ENCODE data around the gene ALKAL2. TPM values are rescaled to one million over a fixed set of nuclear protein-coding genes. Genes with fewer than 3 reads are reported as not detected.

The ALKAL2 gene
- total and polyA plus RNA-seq, 10 of the 15 experiments (the other 5 are each of a cell fraction or from before 2014, with no cell fraction given) = 0.11 to 0.29 (median 0.11) TPM; not detected in 7

GRCh38 chr2:234421-234820 lies 53.5 kb downstream of the ALKAL2 start:
- H3K36me3 ChIP-seq (ENCODE audit: control insufficient read depth in 2 of 2, insufficient read depth in 2 of 2, low read length in 1 of 2) = no peaks in the 10 kb centered on the region
- no peak overlapping the region for H3K4me2 ChIP-seq (ENCODE audit: control insufficient read depth, insufficient read depth)
- FAIRE-seq (no peak), ATAC-seq (no peak), DNase-seq (ENCODE audit: low read depth, low spot score) (no peak)
- CTCF ChIA-PET = interaction anchor here (0.8 kb wide), 1 partner anchor 15 kb away, joined by 4 read pairs; no protein-coding TSS in a partner anchor
- H3K27ac ChIP-seq (ENCODE audit: control insufficient read depth, insufficient read depth) = no peak overlapping the region
- BruUV-seq (replicated peaks) = no TSS peak
- no peaks in the 10 kb centered on the region for H3K4me1 ChIP-seq (ENCODE audit: control insufficient read depth, insufficient read depth, low read length)
- H3K4me3 ChIP-seq = no peak overlapping the region
- H3K9ac ChIP-seq (ENCODE audit: control insufficient read depth, insufficient read depth, low read length) = no peak overlapping the region
- POLR2A ChIA-PET = no interaction called here
- TF ChIP-seq POLR2AphosphoS5 (IDR thresholded peaks at IDR 0.05; ENCODE audit: low read length) = no peak
- TF ChIP-seq STAT3 (IDR thresholded peaks at IDR 0.05; ENCODE audit: low read depth, low read length) = no peak
- TF ChIP-seq TCF3 (IDR thresholded peaks at IDR 0.05; ENCODE audit: borderline replicate concordance, insufficient read depth, low read depth, low read length) = no peak
- TF ChIP-seq SPI1 (IDR thresholded peaks at IDR 0.05; ENCODE audit: borderline replicate concordance, insufficient read depth, low read depth, low read length) = no peak
- WGBS (ENCODE audit: insufficient coverage, insufficient replicate concordance, low lambda C conversion rate, missing lambda C conversion rate) = 81% methylated on average over 4 of the region's 4 CpGs
- H3K79me2 ChIP-seq (ENCODE audit: control insufficient read depth, insufficient read depth, low read length) = no peaks in the 10 kb centered on the region
- no peaks in the 10 kb centered on the region for H3K27me3 ChIP-seq (replicated peaks in 1 of 2; ENCODE audit: control insufficient read depth in 2 of 2, insufficient read depth in 2 of 2, low read length in 1 of 2)
- H2AFZ ChIP-seq (ENCODE audit: control insufficient read depth, low read depth, low read length) = no peak overlapping the region
- RAD21 ChIA-PET (ENCODE audit: unreplicated experiment) = no interaction called here
- SMC1A ChIA-PET (ENCODE audit: uncharacterized antibody, unreplicated experiment) = no interaction called here
- intact Hi-C loops (cut with micrococcal nuclease; ENCODE audit: unreplicated experiment) = no loop called here
- in situ Hi-C loops (cut with MboI) = no loop called here
- no peaks in the 10 kb centered on the region for H3K9me3 ChIP-seq (replicated peaks; ENCODE audit: control insufficient read depth, insufficient read depth, low read length)
- H4K20me1 ChIP-seq (ENCODE audit: control insufficient read depth, insufficient read depth) = no peaks in the 10 kb centered on the region

- CTCF ChIA-PET = interaction anchor here (1.1 to 2.1 kb wide), 2 partner anchors 8 to 13 kb away, joined by 3 to 8 read pairs; no protein-coding TSS in a partner anchor
- in situ Hi-C loops (cut with MboI) = no loop called here
- TF ChIP-seq ZNF217 (IDR thresholded peaks at IDR 0.05) (no peak), CHD2 (IDR thresholded peaks at IDR 0.05; ENCODE audit: borderline replicate concordance, low read depth, low read length) (no peak), LARP7 (IDR thresholded peaks at IDR 0.05) (no peak), EZH2 (IDR thresholded peaks at IDR 0.05; ENCODE audit: borderline replicate concordance, control insufficient read depth, low read depth, low read length) (no peak), IKZF2 (IDR thresholded peaks at IDR 0.05) (no peak), MYC (IDR thresholded peaks at IDR 0.05; ENCODE audit: insufficient read depth, insufficient read length, insufficient replicate concordance, low read length, severe bottlenecking) (no peak), KDM1A (IDR thresholded peaks at IDR 0.05; ENCODE audit: borderline replicate concordance) (no peak), POU2F2 (IDR thresholded peaks at IDR 0.05; ENCODE audit: borderline replicate concordance, low read depth, low read length) (no peak), E2F4 (IDR thresholded peaks at IDR 0.05; ENCODE audit: low read depth, low read length) (no peak), KAT2A (conservative IDR thresholded peaks at IDR 0.05; ENCODE audit: control insufficient read depth, low read depth, low read length) (no peak), TCF3 (IDR thresholded peaks at IDR 0.05; ENCODE audit: borderline replicate concordance, insufficient read depth, low read depth, low read length) (no peak), IKZF1 (conservative IDR thresholded peaks at IDR 0.05) (no peak)
- TF ChIP-seq, protein P1, sequence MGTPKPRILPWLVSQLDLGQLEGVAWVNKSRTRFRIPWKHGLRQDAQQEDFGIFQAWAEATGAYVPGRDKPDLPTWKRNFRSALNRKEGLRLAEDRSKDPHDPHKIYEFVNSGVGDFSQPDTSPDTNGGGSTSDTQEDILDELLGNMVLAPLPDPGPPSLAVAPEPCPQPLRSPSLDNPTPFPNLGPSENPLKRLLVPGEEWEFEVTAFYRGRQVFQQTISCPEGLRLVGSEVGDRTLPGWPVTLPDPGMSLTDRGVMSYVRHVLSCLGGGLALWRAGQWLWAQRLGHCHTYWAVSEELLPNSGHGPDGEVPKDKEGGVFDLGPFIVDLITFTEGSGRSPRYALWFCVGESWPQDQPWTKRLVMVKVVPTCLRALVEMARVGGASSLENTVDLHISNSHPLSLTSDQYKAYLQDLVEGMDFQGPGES (IDR thresholded peaks at IDR 0.05) = no peak
These were observed 54.9 kb downstream of the ALKAL2 start for GRCh38 chr2:233030-233429.

More at GRCh38 chr2:233030-233429, 54.9 kb downstream of the ALKAL2 start:
- DNase-seq (ENCODE audit: low read depth, low spot score) (no peak), FAIRE-seq (no peak), ATAC-seq (no peak)
- 96% methylated on average over 7 of the region's 7 CpGs for WGBS (ENCODE audit: insufficient coverage, insufficient replicate concordance, low lambda C conversion rate, missing lambda C conversion rate)
- no peaks in the 10 kb centered on the region for H3K27me3 ChIP-seq (replicated peaks in 1 of 2; ENCODE audit: control insufficient read depth in 2 of 2, insufficient read depth in 2 of 2, low read length in 1 of 2)
- H3K27ac ChIP-seq (ENCODE audit: control insufficient read depth, insufficient read depth) = no peak overlapping the region
- SMC1A ChIA-PET (ENCODE audit: uncharacterized antibody, unreplicated experiment) = interaction anchor here (1.4 kb wide), 1 partner anchor 17 kb away, joined by 3 read pairs; no protein-coding TSS in a partner anchor
- H4K20me1 ChIP-seq (ENCODE audit: control insufficient read depth, insufficient read depth) = no peaks in the 10 kb centered on the region
- H3K4me2 ChIP-seq (ENCODE audit: control insufficient read depth, insufficient read depth) = no peak overlapping the region
- H3K9ac ChIP-seq (ENCODE audit: control insufficient read depth, insufficient read depth, low read length) = no peak overlapping the region
- H3K36me3 ChIP-seq (ENCODE audit: control insufficient read depth in 2 of 2, insufficient read depth in 2 of 2, low read length in 1 of 2) = no peaks in the 10 kb centered on the region
- H2AFZ ChIP-seq (ENCODE audit: control insufficient read depth, low read depth, low read length) = no peak overlapping the region
- RAD21 ChIA-PET (ENCODE audit: unreplicated experiment) = no interaction called here
- no peak overlapping the region for H3K4me3 ChIP-seq
- POLR2A ChIA-PET = no interaction called here
- H3K4me1 ChIP-seq (ENCODE audit: control insufficient read depth, insufficient read depth, low read length) = no peaks in the 10 kb centered on the region
- no peaks in the 10 kb centered on the region for H3K9me3 ChIP-seq (replicated peaks; ENCODE audit: control insufficient read depth, insufficient read depth, low read length)
- intact Hi-C loops (cut with micrococcal nuclease; ENCODE audit: unreplicated experiment) = no loop called here
- H3K79me2 ChIP-seq (ENCODE audit: control insufficient read depth, insufficient read depth, low read length) = no peaks in the 10 kb centered on the region
- no TSS peak for BruUV-seq (replicated peaks)

Measured in GM12878 (cell line).